ENCODE measurements around the gene HNRNPU. TPM values are rescaled to one million over a fixed set of nuclear protein-coding genes. Genes with fewer than 3 reads are reported as not detected.

The HNRNPU gene
- total RNA-seq, 4 donors from 2014 or later: 305 to 433 (median 344) TPM

- Histone ChIP-seq H3K4me1 (peaks cover 29 to 31% of the 10 kb centered on the region in 2 donors), H3K4me3 (replicated peaks in 1 of 3) (peak overlapping the region; percentile 62 to 99 (median 96)), H3K27ac (peak overlapping the region; percentile 98 to 100 (median 100)), H3K36me3 (peaks cover 15 to 17% of the 10 kb centered on the region in 2 donors), H3K27me3 (no peaks in the 10 kb centered on the region), H3K9me3 (no peaks in the 10 kb centered on the region)
- intact Hi-C loops (cut with DNase I): loop anchor here (5.0 kb wide), 1 partner anchor 104 kb away; a partner anchor contains a TSS
- TF ChIP-seq CTCF (IDR thresholded peaks at IDR 0.05): no peak
- no peak for TF ChIP-seq POLR2A (IDR thresholded peaks at IDR 0.05)
- 0% methylated on average over 43 to 69 of the region's 92 CpGs for WGBS, 2 donors
- peak; percentile 33 to 38 for DNase-seq
Measured at GRCh38 chr1:244863491-244864252, 671 bp downstream of the HNRNPU start.

- TF ChIP-seq POLR2A (IDR thresholded peaks at IDR 0.05) (peak; percentile 21 to 86), CTCF (IDR thresholded peaks at IDR 0.05) (peak in 1 of 6 experiments; percentile 20)
- DNase-seq: peak; percentile 96 to 97
- 0 to 1% methylated on average over 19 of the region's 87 CpGs for WGBS, 2 donors
- peaks cover 23 to 24% of the 10 kb centered on the region in 2 donors for H3K36me3 ChIP-seq
- no peaks in the 10 kb centered on the region for H3K27me3 ChIP-seq
- intact Hi-C loops (cut with DNase I): loop anchor here (5.0 kb wide), 1 partner anchor 104 kb away; a partner anchor contains a TSS
- peak overlapping the region; percentile 62 to 99 (median 96) for H3K4me3 ChIP-seq (replicated peaks in 1 of 3)
- peaks cover 29 to 31% of the 10 kb centered on the region in 2 donors for H3K4me1 ChIP-seq
- peak overlapping the region; percentile 98 to 100 (median 100) for H3K27ac ChIP-seq
- no peaks in the 10 kb centered on the region for H3K9me3 ChIP-seq
Measured at GRCh38 chr1:244862699-244863490, 1.4 kb downstream of the HNRNPU start.

- 1% methylated on average over 7 of the region's 7 CpGs for WGBS, 2 donors
Measured at GRCh38 chr1:244862354-244862698, 2.0 kb downstream of the HNRNPU start.

GRCh38 chr1:244861683-244862082 is 2.7 kb downstream of the HNRNPU start:
- peak overlapping the region in 2 of 3 donors; percentile 28 to 99 for H3K4me3 ChIP-seq (replicated peaks in 1 of 3)
- no peaks in the 10 kb centered on the region for H3K27me3 ChIP-seq
- no peak for DNase-seq
- H3K36me3 ChIP-seq: peaks cover 35 to 36% of the 10 kb centered on the region in 2 donors
- H3K4me1 ChIP-seq: peaks cover 29 to 31% of the 10 kb centered on the region in 2 donors
- TF ChIP-seq POLR2A (IDR thresholded peaks at IDR 0.05): no peak
- TF ChIP-seq CTCF (IDR thresholded peaks at IDR 0.05): no peak
- H3K27ac ChIP-seq: peak overlapping the region in 2 of 3 donors; percentile 100
- no peaks in the 10 kb centered on the region for H3K9me3 ChIP-seq
- intact Hi-C loops (cut with DNase I): loop anchor here (5.0 kb wide), 1 partner anchor 106 kb away; a partner anchor contains a TSS
- 4 to 6% methylated on average over 2 of the region's 2 CpGs for WGBS, 2 donors

More at GRCh38 chr1:244862354-244862698, 2.0 kb downstream of the HNRNPU start:
- intact Hi-C loops (cut with DNase I): loop anchor here (5.0 kb wide), 1 partner anchor 105 kb away; a partner anchor contains a TSS
- Histone ChIP-seq H3K4me1 (peaks cover 29 to 31% of the 10 kb centered on the region in 2 donors), H3K27ac (peak overlapping the region; percentile 5 to 100 (median 100)), H3K9me3 (no peaks in the 10 kb centered on the region), H3K36me3 (peaks cover 29% of the 10 kb centered on the region in 2 donors), H3K27me3 (no peaks in the 10 kb centered on the region), H3K4me3 (replicated peaks in 1 of 3) (peak overlapping the region; percentile 13 to 99 (median 28))
- TF ChIP-seq CTCF (IDR thresholded peaks at IDR 0.05) (no peak), POLR2A (IDR thresholded peaks at IDR 0.05) (no peak)
- no peak for DNase-seq
